ENCODE results near the gene LUZP4.

LUZP4 gene

GRCh38 chrX:115266300-115266699 is 23.2 kb upstream of the LUZP4 start:
- Histone ChIP-seq H3K79me2 (ENCODE audit: control insufficient read depth, insufficient read depth, low read length, poor library complexity) (no peaks in the 10 kb centered on the region), H2BK5ac (ENCODE audit: low read depth, low read length, poor library complexity) (no peak overlapping the region), H2BK120ac (ENCODE audit: insufficient read depth, low read length, poor library complexity) (no peak overlapping the region), H3K4me3 (ENCODE audit: low read depth, low read length) (no peak overlapping the region), H3K18ac (ENCODE audit: low read length) (no peak overlapping the region), H2AK5ac (ENCODE audit: low read length) (no peak overlapping the region), H4K8ac (ENCODE audit: low read depth, low read length) (no peak overlapping the region), H2BK12ac (ENCODE audit: low read length) (no peak overlapping the region), H3K27ac (ENCODE audit: low read depth, low read length) (no peak overlapping the region), H3K4me2 (ENCODE audit: low read length) (no peak overlapping the region), H2AFZ (ENCODE audit: insufficient read depth, low read length, poor library complexity) (no peak overlapping the region), H3K79me1 (ENCODE audit: low read length) (peaks cover 1% of the 10 kb centered on the region), H4K12ac (ENCODE audit: low read depth, low read length) (no peak overlapping the region), H3K9ac (ENCODE audit: low read length) (no peak overlapping the region), H4K91ac (ENCODE audit: low read depth, low read length) (no peak overlapping the region), H3K36me3 (ENCODE audit: control insufficient read depth in 1 of 2, insufficient read depth in 2 of 2, low read length in 2 of 2) (no peaks in the 10 kb centered on the region), H3K4ac (ENCODE audit: low read depth, low read length) (no peak overlapping the region), H3K4me1 (ENCODE audit: control insufficient read depth in 1 of 2, insufficient read depth in 2 of 2, low read length in 2 of 2) (no peaks in the 10 kb centered on the region), H3K9me3 (ENCODE audit: insufficient read depth, low read depth, low read length) (no peaks in the 10 kb centered on the region), H3K23ac (ENCODE audit: low read length) (no peak overlapping the region), H3K14ac (ENCODE audit: low read length) (no peak overlapping the region), H3K27me3 (ENCODE audit: insufficient read depth, low read length) (no peaks in the 10 kb centered on the region)
- peak in 1 of 2 donors; percentile 46 for DNase-seq
- no CpG with 5 or more reads among the region's 2 CpGs for WGBS (ENCODE audit: extremely low coverage, insufficient coverage, insufficient read length)

- peak in 1 of 2 donors; percentile 26 for DNase-seq
- no peak overlapping the region for H3K4me3 ChIP-seq (ENCODE audit: low read depth, low read length)
- H3K36me3 ChIP-seq (ENCODE audit: control insufficient read depth in 1 of 2, insufficient read depth in 2 of 2, low read length in 2 of 2), result no peaks in the 10 kb centered on the region
- no peaks in the 10 kb centered on the region for H3K9me3 ChIP-seq (ENCODE audit: insufficient read depth, low read depth, low read length)
- H3K18ac ChIP-seq (ENCODE audit: low read length), result no peak overlapping the region
- H3K27ac ChIP-seq (ENCODE audit: low read depth, low read length), result no peak overlapping the region
- no peak overlapping the region for H2BK12ac ChIP-seq (ENCODE audit: low read length)
- H3K14ac ChIP-seq (ENCODE audit: low read length), result no peak overlapping the region
- H4K8ac ChIP-seq (ENCODE audit: low read depth, low read length), result peak overlapping the region; percentile 29
- H3K4me1 ChIP-seq (ENCODE audit: control insufficient read depth in 1 of 2, insufficient read depth in 2 of 2, low read length in 2 of 2), result no peaks in the 10 kb centered on the region
- H2AFZ ChIP-seq (ENCODE audit: insufficient read depth, low read length, poor library complexity), result no peak overlapping the region
- H3K9ac ChIP-seq (ENCODE audit: low read length), result no peak overlapping the region
- no peaks in the 10 kb centered on the region for H3K79me1 ChIP-seq (ENCODE audit: low read length)
- no peak overlapping the region for H4K12ac ChIP-seq (ENCODE audit: low read depth, low read length)
- no peak overlapping the region for H2AK5ac ChIP-seq (ENCODE audit: low read length)
- no peaks in the 10 kb centered on the region for H3K79me2 ChIP-seq (ENCODE audit: control insufficient read depth, insufficient read depth, low read length, poor library complexity)
- no peak overlapping the region for H3K4ac ChIP-seq (ENCODE audit: low read depth, low read length)
- no peaks in the 10 kb centered on the region for H3K27me3 ChIP-seq (ENCODE audit: insufficient read depth, low read length)
- WGBS (ENCODE audit: extremely low coverage, insufficient coverage, insufficient read length), result no CpG with 5 or more reads among the region's 3 CpGs
- no peak overlapping the region for H4K91ac ChIP-seq (ENCODE audit: low read depth, low read length)
- H3K23ac ChIP-seq (ENCODE audit: low read length), result no peak overlapping the region
- no peak overlapping the region for H2BK5ac ChIP-seq (ENCODE audit: low read depth, low read length, poor library complexity)
- no peak overlapping the region for H3K4me2 ChIP-seq (ENCODE audit: low read length)
- no peak overlapping the region for H2BK120ac ChIP-seq (ENCODE audit: insufficient read depth, low read length, poor library complexity)
These were observed 21.1 kb upstream of the LUZP4 start for GRCh38 chrX:115268421-115268820.

- no peak overlapping the region for H2AK5ac ChIP-seq (ENCODE audit: low read length)
These were observed 20.3 kb upstream of the LUZP4 start for GRCh38 chrX:115269051-115269683.

GRCh38 chrX:115284877-115285276 is 4.6 kb upstream of the LUZP4 start:
- no peak for DNase-seq
- no peak overlapping the region for H3K14ac ChIP-seq (ENCODE audit: low read length)
- H4K12ac ChIP-seq (ENCODE audit: low read depth, low read length), result no peak overlapping the region
- H2AK5ac ChIP-seq (ENCODE audit: low read length), result no peak overlapping the region
- no peak overlapping the region for H2BK5ac ChIP-seq (ENCODE audit: low read depth, low read length, poor library complexity)
- H2AFZ ChIP-seq (ENCODE audit: insufficient read depth, low read length, poor library complexity), result no peak overlapping the region
- H4K91ac ChIP-seq (ENCODE audit: low read depth, low read length), result no peak overlapping the region
- H2BK12ac ChIP-seq (ENCODE audit: low read length), result no peak overlapping the region
- H3K79me2 ChIP-seq (ENCODE audit: control insufficient read depth, insufficient read depth, low read length, poor library complexity), result no peaks in the 10 kb centered on the region
- H3K23ac ChIP-seq (ENCODE audit: low read length), result no peak overlapping the region
- no peak overlapping the region for H4K8ac ChIP-seq (ENCODE audit: low read depth, low read length)
- H3K27me3 ChIP-seq (ENCODE audit: insufficient read depth, low read length), result no peaks in the 10 kb centered on the region
- H2BK120ac ChIP-seq (ENCODE audit: insufficient read depth, low read length, poor library complexity), result no peak overlapping the region
- no peaks in the 10 kb centered on the region for H3K4me1 ChIP-seq (ENCODE audit: control insufficient read depth in 1 of 2, insufficient read depth in 2 of 2, low read length in 2 of 2)
- H3K27ac ChIP-seq (ENCODE audit: low read depth, low read length), result no peak overlapping the region
- no peaks in the 10 kb centered on the region for H3K36me3 ChIP-seq (ENCODE audit: control insufficient read depth in 1 of 2, insufficient read depth in 2 of 2, low read length in 2 of 2)
- H3K9me3 ChIP-seq (ENCODE audit: insufficient read depth, low read depth, low read length), result no peaks in the 10 kb centered on the region
- no peaks in the 10 kb centered on the region for H3K79me1 ChIP-seq (ENCODE audit: low read length)
- WGBS (ENCODE audit: extremely low coverage, insufficient coverage, insufficient read length), result no CpG with 5 or more reads among the region's 4 CpGs
- no peak overlapping the region for H3K9ac ChIP-seq (ENCODE audit: low read length)
- H3K4ac ChIP-seq (ENCODE audit: low read depth, low read length), result no peak overlapping the region
- no peak overlapping the region for H3K18ac ChIP-seq (ENCODE audit: low read length)
- H3K4me2 ChIP-seq (ENCODE audit: low read length), result no peak overlapping the region
- H3K4me3 ChIP-seq (ENCODE audit: low read depth, low read length), result no peak overlapping the region

More at GRCh38 chrX:115269051-115269683, 20.3 kb upstream of the LUZP4 start:
- no peak overlapping the region for H3K4me3 ChIP-seq (ENCODE audit: low read depth, low read length)
- H3K4me1 ChIP-seq (ENCODE audit: control insufficient read depth in 1 of 2, insufficient read depth in 2 of 2, low read length in 2 of 2), result no peaks in the 10 kb centered on the region
- H3K79me2 ChIP-seq (ENCODE audit: control insufficient read depth, insufficient read depth, low read length, poor library complexity), result no peaks in the 10 kb centered on the region
- no peaks in the 10 kb centered on the region for H3K27me3 ChIP-seq (ENCODE audit: insufficient read depth, low read length)
- H3K4ac ChIP-seq (ENCODE audit: low read depth, low read length), result no peak overlapping the region
- H2AFZ ChIP-seq (ENCODE audit: insufficient read depth, low read length, poor library complexity), result no peak overlapping the region
- H3K36me3 ChIP-seq (ENCODE audit: control insufficient read depth in 1 of 2, insufficient read depth in 2 of 2, low read length in 2 of 2), result no peaks in the 10 kb centered on the region
- H3K27ac ChIP-seq (ENCODE audit: low read depth, low read length), result no peak overlapping the region
- no peak overlapping the region for H2BK120ac ChIP-seq (ENCODE audit: insufficient read depth, low read length, poor library complexity)
- no peak for DNase-seq
- WGBS (ENCODE audit: extremely low coverage, insufficient coverage, insufficient read length), result no CpG with 5 or more reads among the region's 1 CpG
- no peaks in the 10 kb centered on the region for H3K79me1 ChIP-seq (ENCODE audit: low read length)
- H2BK5ac ChIP-seq (ENCODE audit: low read depth, low read length, poor library complexity), result no peak overlapping the region
- no peak overlapping the region for H3K18ac ChIP-seq (ENCODE audit: low read length)
- H4K12ac ChIP-seq (ENCODE audit: low read depth, low read length), result no peak overlapping the region
- H3K9me3 ChIP-seq (ENCODE audit: insufficient read depth, low read depth, low read length), result no peaks in the 10 kb centered on the region
- no peak overlapping the region for H3K9ac ChIP-seq (ENCODE audit: low read length)
- no peak overlapping the region for H4K8ac ChIP-seq (ENCODE audit: low read depth, low read length)
- H4K91ac ChIP-seq (ENCODE audit: low read depth, low read length), result no peak overlapping the region
- no peak overlapping the region for H2BK12ac ChIP-seq (ENCODE audit: low read length)
- no peak overlapping the region for H3K4me2 ChIP-seq (ENCODE audit: low read length)
- H3K23ac ChIP-seq (ENCODE audit: low read length), result no peak overlapping the region
- H3K14ac ChIP-seq (ENCODE audit: low read length), result no peak overlapping the region
